Sigmoid colon (tissue), 7 donors: ENCODE data around the gene LPCAT3. TPM values are rescaled to one million over a fixed set of nuclear protein-coding genes. Genes with fewer than 3 reads are reported as not detected.

Experiments
- DNase-seq: peaks from one replicate; pipeline ENCODE4 v3.0.0-alpha.2; 2019
- H3K27ac ChIP-seq, 4 donors: fragments of 200-600 bp; sonication (generic); one replicate each; pipeline ENCODE4 v1.5.1; 2016 to 2019; ENCODE audit warnings: mild to moderate bottlenecking in 1 of 4
- H3K27me3 ChIP-seq, 3 donors: fragments of 200-600 bp; sonication (generic); one replicate each; pipeline ENCODE4 v1.5.1; 2019; ENCODE audit warnings: mild to moderate bottlenecking in 1 of 3
- H3K36me3 ChIP-seq, 4 donors: fragments of 200-600 bp; sonication (generic); one replicate each; pipeline ENCODE4 v1.5.1; 2016 to 2019
- H3K4me1 ChIP-seq, 4 donors: fragments of 200-600 bp; sonication (generic); one replicate each; pipeline ENCODE4 v1.5.1; 2017 to 2019
- H3K4me3 ChIP-seq, 4 donors: fragments of 200-600 bp; sonication (generic); one replicate each; pipeline ENCODE4 v1.5.1; 2017 to 2019; ENCODE audit warnings: mild to moderate bottlenecking in 2 of 4, moderate library complexity in 1 of 4
- H3K9me3 ChIP-seq, 4 donors: fragments of 200-600 bp in 3 of 4; sonication (generic) in 3 of 4; one replicate each; pipeline versions ENCODE4 v1.5.1 to v1.6.1; 2013 to 2019
- CTCF ChIP-seq, 4 experiments: fragments of 450-650 bp in 3 of 4; fragments of 200-600 bp in 1 of 4; IDR thresholded peaks; one replicate each; pipeline ENCODE4 v1.5.1; 2016 to 2019; ENCODE audit warnings: antibody characterized with exemption in 4 of 4, mild to moderate bottlenecking in 3 of 4, moderate library complexity in 2 of 4
- EP300 ChIP-seq, 4 donors: sonication (generic); formaldehyde crosslinking; IDR thresholded peaks; one replicate each; pipeline ENCODE4 v1.6.1; 2017; ENCODE audit warnings: antibody characterized with exemption in 4 of 4
- POLR2A ChIP-seq, 2 donors: fragments of 450-650 bp; IDR thresholded peaks; one replicate each; pipeline ENCODE4 v1.6.1; 2016; ENCODE audit warnings: antibody characterized with exemption in 2 of 2, mild to moderate bottlenecking in 2 of 2, moderate library complexity in 2 of 2
- POLR2AphosphoS5 ChIP-seq, 4 donors: sonication (generic); formaldehyde crosslinking; IDR thresholded peaks; one replicate each; pipeline ENCODE4 v1.6.1; 2017; ENCODE audit warnings: antibody characterized with exemption in 4 of 4
- WGBS, 2 donors: extraction: QIAGEN DNeasy Blood & Tissue Kit; methylation state at CpG; one replicate each; pipeline ENCODE4 v1.1.7; 2013; 5-methylcytosine and 5-hydroxymethylcytosine counted together
- intact Hi-C: fragments of 100-400 bp; cut with DNase I; formaldehyde crosslinking; loops from one replicate; pipeline ENCODE4 v1.15.1; 2023
- polyA plus RNA-seq, 3 donors: library from polyadenylated mRNA; stranded (reverse); fragments of 200-250 nt; gene quantifications; one replicate each; pipeline ENCODE4 v1.2.3, GENCODE V29; 2013
- total RNA-seq, 4 donors: library from RNA; depleted of rRNA; stranded (reverse); fragments of >200 nt; gene quantifications; one replicate each; pipeline ENCODE4 v1.1.0, GENCODE V29; 2016
- donor health status: healthy with polysubstance abuse.
- donor health status: Bipolar disorder and iron deficiency.
- donor health status: healthy.

The LPCAT3 gene
- total and polyA plus RNA-seq, 7 donors: 7.8 to 47.9 (median 25.3) TPM

- intact Hi-C loops: loop anchor here (1.0 to 2.0 kb wide), 3 partner anchors 21 to 169 kb away; partner anchors contain the start of gene LPCAT3
- DNase-seq: peak; percentile 92
- H3K27ac ChIP-seq: peak within 1 kb of the TSS; percentile 92 to 99 (median 96)
- peak within 1 kb of the TSS; percentile 52 to 76 (median 70) for H3K4me3 ChIP-seq
- TF ChIP-seq CTCF (IDR thresholded peaks at IDR 0.05) (no peak), POLR2A (IDR thresholded peaks at IDR 0.05) (peak; percentile 88 to 92), EP300 (IDR thresholded peaks at IDR 0.05) (peak in 1 of 4 donors; percentile 20), POLR2AphosphoS5 (IDR thresholded peaks at IDR 0.05) (peak; percentile 76 to 99 (median 96))
- WGBS, 2 donors: 0% methylated on average over 31 of the region's 31 CpGs
- H3K27me3 ChIP-seq: no peaks in the 10 kb centered on the region
- peaks cover 0 to 60% (median 49%) of the 10 kb centered on the region in 4 donors for H3K4me1 ChIP-seq
- H3K9me3 ChIP-seq: no peaks in the 10 kb centered on the region
- H3K36me3 ChIP-seq: peaks cover 5 to 46% (median 12%) of the 10 kb centered on the region in 4 donors
Measured at GRCh38 chr12:6943722-6944380, 74.4 kb downstream of the LPCAT3 start, which contains the start of the genes C12orf57 and RNU7-1. C12orf57 (plus strand) TSS chr12:6944022; CDS start chr12:6944122, 100 bp downstream. RNU7-1 (plus strand) TSS chr12:6943816.

GRCh38 chr12:6943389-6943721, 74.9 kb downstream of the LPCAT3 start:
- TF ChIP-seq CTCF (IDR thresholded peaks at IDR 0.05) (no peak), POLR2AphosphoS5 (IDR thresholded peaks at IDR 0.05) (peak in 1 of 4 donors; percentile 63), EP300 (IDR thresholded peaks at IDR 0.05) (no peak), POLR2A (IDR thresholded peaks at IDR 0.05) (no peak)
- no peaks in the 10 kb centered on the region for H3K9me3 ChIP-seq
- peak; percentile 96 for DNase-seq
- peaks cover 0 to 65% (median 53%) of the 10 kb centered on the region in 4 donors for H3K4me1 ChIP-seq
- 0 to 1% methylated on average over 13 of the region's 13 CpGs for WGBS, 2 donors
- peak overlapping the region; percentile 52 to 76 (median 70) for H3K4me3 ChIP-seq
- H3K27me3 ChIP-seq: no peaks in the 10 kb centered on the region
- H3K27ac ChIP-seq: peak overlapping the region; percentile 92 to 99 (median 96)
- peaks cover 5 to 49% (median 12%) of the 10 kb centered on the region in 4 donors for H3K36me3 ChIP-seq
- intact Hi-C loops: no loop called here

GRCh38 chr12:6942331-6942665, 76.0 kb downstream of the LPCAT3 start:
- Histone ChIP-seq H3K27me3 (no peaks in the 10 kb centered on the region), H3K9me3 (no peaks in the 10 kb centered on the region), H3K4me3 (no peak overlapping the region), H3K4me1 (peaks cover 0 to 74% (median 60%) of the 10 kb centered on the region in 4 donors), H3K36me3 (peaks cover 5 to 49% (median 12%) of the 10 kb centered on the region in 4 donors), H3K27ac (peak overlapping the region in 3 of 4 donors; percentile 92 to 99 (median 94))
- 91 to 92% methylated on average over 11 of the region's 11 CpGs for WGBS, 2 donors
- TF ChIP-seq EP300 (IDR thresholded peaks at IDR 0.05): no peak
- peak in 1 of 4 donors; percentile 14 for TF ChIP-seq POLR2AphosphoS5 (IDR thresholded peaks at IDR 0.05)
- no peak for TF ChIP-seq CTCF (IDR thresholded peaks at IDR 0.05)
- TF ChIP-seq POLR2A (IDR thresholded peaks at IDR 0.05): no peak
- intact Hi-C loops: no loop called here
- no peak for DNase-seq

- Histone ChIP-seq H3K27ac (peak overlapping the region in 3 of 4 donors; percentile 92 to 99 (median 94)), H3K4me3 (no peak overlapping the region), H3K36me3 (peaks cover 5 to 49% (median 12%) of the 10 kb centered on the region in 4 donors), H3K9me3 (no peaks in the 10 kb centered on the region), H3K4me1 (peaks cover 0 to 78% (median 65%) of the 10 kb centered on the region in 4 donors), H3K27me3 (no peaks in the 10 kb centered on the region)
- intact Hi-C loops: no loop called here
- TF ChIP-seq POLR2AphosphoS5 (IDR thresholded peaks at IDR 0.05) (no peak), POLR2A (IDR thresholded peaks at IDR 0.05) (no peak), CTCF (IDR thresholded peaks at IDR 0.05) (no peak), EP300 (IDR thresholded peaks at IDR 0.05) (no peak)
- no peak for DNase-seq
- 76 to 85% methylated on average over 12 of the region's 12 CpGs for WGBS, 2 donors
Measured at GRCh38 chr12:6941782-6942181, 76.5 kb downstream of the LPCAT3 start.
